Loucy (cell line): ENCODE data around the gene HCFC1.

ENCODE experiments used
- EZH2phosphoT487 ChIP-seq: fragments of 200-600 bp; IDR thresholded peaks from 2 replicates; pipeline ENCODE4 v1.6.1; 2018; ENCODE audit warnings: antibody characterized with exemption, mild to moderate bottlenecking, moderate library complexity, borderline replicate concordance
- TF ChIP-seq, protein P1 (sequence below): fragments of 200-600 bp; sonication (generic); conservative IDR thresholded peaks from 2 replicates; pipeline ENCODE4 v1.5.1; 2014; ENCODE audit warnings: mild to moderate bottlenecking, antibody characterized with exemption, low read length

DNA sequence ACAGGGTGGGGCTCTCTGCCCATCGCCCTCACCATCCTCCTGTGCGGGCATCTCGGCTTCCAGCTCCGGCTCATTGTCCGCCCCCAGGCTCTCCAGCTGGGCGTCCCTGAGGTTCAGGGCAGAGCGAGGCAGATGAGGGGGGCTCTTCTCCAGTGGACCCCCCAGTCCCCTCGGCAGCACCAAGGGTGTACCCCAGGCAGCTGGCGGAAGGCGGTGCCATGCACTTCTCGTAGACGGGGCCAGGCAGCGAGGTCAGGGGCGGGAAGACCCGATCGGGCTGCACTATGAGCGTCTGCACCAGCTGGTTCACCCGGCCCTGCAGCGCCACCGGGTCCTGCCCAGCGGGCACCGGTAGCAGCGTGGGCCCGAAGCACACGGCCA lies 61.6 kb downstream of the HCFC1 start:
- TF ChIP-seq, protein P1, sequence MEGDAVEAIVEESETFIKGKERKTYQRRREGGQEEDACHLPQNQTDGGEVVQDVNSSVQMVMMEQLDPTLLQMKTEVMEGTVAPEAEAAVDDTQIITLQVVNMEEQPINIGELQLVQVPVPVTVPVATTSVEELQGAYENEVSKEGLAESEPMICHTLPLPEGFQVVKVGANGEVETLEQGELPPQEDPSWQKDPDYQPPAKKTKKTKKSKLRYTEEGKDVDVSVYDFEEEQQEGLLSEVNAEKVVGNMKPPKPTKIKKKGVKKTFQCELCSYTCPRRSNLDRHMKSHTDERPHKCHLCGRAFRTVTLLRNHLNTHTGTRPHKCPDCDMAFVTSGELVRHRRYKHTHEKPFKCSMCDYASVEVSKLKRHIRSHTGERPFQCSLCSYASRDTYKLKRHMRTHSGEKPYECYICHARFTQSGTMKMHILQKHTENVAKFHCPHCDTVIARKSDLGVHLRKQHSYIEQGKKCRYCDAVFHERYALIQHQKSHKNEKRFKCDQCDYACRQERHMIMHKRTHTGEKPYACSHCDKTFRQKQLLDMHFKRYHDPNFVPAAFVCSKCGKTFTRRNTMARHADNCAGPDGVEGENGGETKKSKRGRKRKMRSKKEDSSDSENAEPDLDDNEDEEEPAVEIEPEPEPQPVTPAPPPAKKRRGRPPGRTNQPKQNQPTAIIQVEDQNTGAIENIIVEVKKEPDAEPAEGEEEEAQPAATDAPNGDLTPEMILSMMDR: no peak
- no peak for TF ChIP-seq EZH2phosphoT487
